Activated T-helper 1 cell treated with anti-CD3 and anti-CD28 coated beads, Interleukin-12 subunit alpha, Interleukin-12 subunit beta, Interleukin-2, Interleukin-4 antibody, amounts not matched to agents 30 ng/mL and 10 ng/mL and 1 ng/mL, durations not matched to agents 14 hours and 24 hours and 36 hours (primary cell): ENCODE results near the gene SEC14L5. TPM values are rescaled to one million over a fixed set of nuclear protein-coding genes. Genes with fewer than 3 reads are reported as not detected.
A peak's percentile ranks its signal among the peaks of the same experiment; 100 is the strongest.

Source experiments
- DNase-seq: peaks from one replicate; pipeline ENCODE4 v3.0.0; 2021; ENCODE audit warnings: low spot score
- H3K27ac Mint-ChIP-seq: one replicate; pipeline ENCODE4 v1.8.0; 2021; ENCODE audit warnings: mild to moderate bottlenecking, mixed read lengths
- H3K27me3 Mint-ChIP-seq: one replicate; pipeline ENCODE4 v1.8.0; 2022; ENCODE audit warnings: mild to moderate bottlenecking, moderate library complexity, mixed read lengths; ENCODE audit not compliant: insufficient read depth
- H3K36me3 Mint-ChIP-seq: one replicate; pipeline ENCODE4 v1.8.0; 2021; ENCODE audit warnings: low read depth, mixed read lengths
- H3K4me1 Mint-ChIP-seq: one replicate; pipeline ENCODE4 v1.8.0; 2021; ENCODE audit warnings: low read depth, mixed read lengths
- H3K4me3 Mint-ChIP-seq: one replicate; pipeline ENCODE4 v1.8.0; 2021; ENCODE audit warnings: mild to moderate bottlenecking, moderate library complexity, mixed read lengths
- H3K9me3 Mint-ChIP-seq: one replicate; pipeline ENCODE4 v1.8.0; 2021; ENCODE audit warnings: mixed read lengths
- intact Hi-C: fragments of 100-400 bp; cut with micrococcal nuclease; formaldehyde crosslinking; loops from one replicate; pipeline ENCODE4 v1.15.1; 2024
- total RNA-seq: library from RNA; stranded (reverse); gene quantifications from 2 replicates; pipeline ENCODE4 v1.2.3, GENCODE V29; 2022

The SEC14L5 gene
- total RNA-seq = not detected in 2 replicates

GRCh38 chr16:4957720-4958509 lies at the start of gene SEC14L5:
TSS of gene SEC14L5 (plus strand) at chr16:4958330. CDS start at chr16:4959324, 994 bp downstream.
- Mint-ChIP-seq H3K4me1 (peaks cover 22% of the 10 kb centered on the region), H3K4me3 (peak within 1 kb of the TSS; percentile 85), H3K27me3 (peaks cover 21% of the 10 kb centered on the region), H3K9me3 (no peaks in the 10 kb centered on the region), H3K36me3 (no peaks in the 10 kb centered on the region), H3K27ac (peak within 1 kb of the TSS; percentile 26)
- intact Hi-C loops = loop anchor here (1.0 to 10.0 kb wide), 8 partner anchors 75 to 453 kb away; partner anchors contain the start of genes ANKS3, DNAAF8, GLYR1 and NAGPA
- peak; percentile 90 for DNase-seq

- Mint-ChIP-seq H3K27ac (no peak overlapping the region), H3K4me3 (no peak overlapping the region)
These were observed 49.2 kb upstream of the SEC14L5 start for GRCh38 chr16:4908854-4909401.

GRCh38 chr16:4909825-4910224 lies 48.3 kb upstream of the SEC14L5 start:
- no peaks in the 10 kb centered on the region for H3K36me3 Mint-ChIP-seq
- H3K9me3 Mint-ChIP-seq = no peaks in the 10 kb centered on the region
- no peak overlapping the region for H3K4me3 Mint-ChIP-seq
- H3K27ac Mint-ChIP-seq = no peak overlapping the region
- intact Hi-C loops = no loop called here
- no peaks in the 10 kb centered on the region for H3K4me1 Mint-ChIP-seq
- DNase-seq = no peak
- peaks cover 16% of the 10 kb centered on the region for H3K27me3 Mint-ChIP-seq

More at GRCh38 chr16:4908854-4909401, 49.2 kb upstream of the SEC14L5 start:
- Mint-ChIP-seq H3K36me3 (no peaks in the 10 kb centered on the region), H3K27me3 (peaks cover 16% of the 10 kb centered on the region), H3K4me1 (no peaks in the 10 kb centered on the region), H3K9me3 (no peaks in the 10 kb centered on the region)
- intact Hi-C loops = no loop called here
- DNase-seq = no peak

GRCh38 chr16:4910828-4911227 lies 47.3 kb upstream of the SEC14L5 start:
- H3K4me3 Mint-ChIP-seq = no peak overlapping the region
- H3K4me1 Mint-ChIP-seq = no peaks in the 10 kb centered on the region
- intact Hi-C loops = no loop called here
- H3K27me3 Mint-ChIP-seq = peaks cover 10% of the 10 kb centered on the region
- H3K27ac Mint-ChIP-seq = no peak overlapping the region
- no peaks in the 10 kb centered on the region for H3K9me3 Mint-ChIP-seq
- DNase-seq = no peak
- no peaks in the 10 kb centered on the region for H3K36me3 Mint-ChIP-seq

- H3K9me3 Mint-ChIP-seq = no peaks in the 10 kb centered on the region
- H3K27ac Mint-ChIP-seq = no peak overlapping the region
- DNase-seq = no peak
- no peak overlapping the region for H3K4me3 Mint-ChIP-seq
- H3K27me3 Mint-ChIP-seq = peaks cover 4% of the 10 kb centered on the region
- no peaks in the 10 kb centered on the region for H3K36me3 Mint-ChIP-seq
- intact Hi-C loops = no loop called here
- no peaks in the 10 kb centered on the region for H3K4me1 Mint-ChIP-seq
These were observed 46.2 kb upstream of the SEC14L5 start for GRCh38 chr16:4911970-4912386.

GRCh38 chr16:4913130-4913773 lies 44.9 kb upstream of the SEC14L5 start:
- no peaks in the 10 kb centered on the region for H3K4me1 Mint-ChIP-seq
- no peak overlapping the region for H3K4me3 Mint-ChIP-seq
- H3K36me3 Mint-ChIP-seq = no peaks in the 10 kb centered on the region
- intact Hi-C loops = no loop called here
- no peaks in the 10 kb centered on the region for H3K9me3 Mint-ChIP-seq
- no peak overlapping the region for H3K27ac Mint-ChIP-seq
- DNase-seq = no peak
- peaks cover 4% of the 10 kb centered on the region for H3K27me3 Mint-ChIP-seq

GRCh38 chr16:4913774-4914525 lies 44.2 kb upstream of the SEC14L5 start:
- Mint-ChIP-seq H3K9me3 (no peaks in the 10 kb centered on the region), H3K4me1 (no peaks in the 10 kb centered on the region), H3K27ac (no peak overlapping the region), H3K27me3 (peaks cover 2% of the 10 kb centered on the region), H3K4me3 (no peak overlapping the region), H3K36me3 (no peaks in the 10 kb centered on the region)
- intact Hi-C loops = no loop called here
- no peak for DNase-seq

- no peaks in the 10 kb centered on the region for H3K36me3 Mint-ChIP-seq
- H3K4me3 Mint-ChIP-seq = no peak overlapping the region
- peaks cover 2% of the 10 kb centered on the region for H3K27me3 Mint-ChIP-seq
- H3K9me3 Mint-ChIP-seq = no peaks in the 10 kb centered on the region
- no peaks in the 10 kb centered on the region for H3K4me1 Mint-ChIP-seq
- DNase-seq = no peak
- intact Hi-C loops = no loop called here
- H3K27ac Mint-ChIP-seq = no peak overlapping the region
These were observed 43.5 kb upstream of the SEC14L5 start for GRCh38 chr16:4914528-4915225.

- Mint-ChIP-seq H3K9me3 (no peaks in the 10 kb centered on the region), H3K27ac (no peak overlapping the region), H3K4me1 (no peaks in the 10 kb centered on the region), H3K27me3 (no peaks in the 10 kb centered on the region), H3K4me3 (no peak overlapping the region), H3K36me3 (no peaks in the 10 kb centered on the region)
- intact Hi-C loops = no loop called here
- DNase-seq = no peak
These were observed 42.8 kb upstream of the SEC14L5 start for GRCh38 chr16:4915226-4915761.

- Mint-ChIP-seq H3K4me3 (no peak overlapping the region), H3K36me3 (no peaks in the 10 kb centered on the region), H3K27me3 (no peaks in the 10 kb centered on the region), H3K9me3 (no peaks in the 10 kb centered on the region), H3K27ac (no peak overlapping the region), H3K4me1 (no peaks in the 10 kb centered on the region)
- DNase-seq = no peak
- intact Hi-C loops = no loop called here
These were observed 41.0 kb upstream of the SEC14L5 start for GRCh38 chr16:4917117-4917516.

- Mint-ChIP-seq H3K36me3 (no peaks in the 10 kb centered on the region), H3K4me3 (no peak overlapping the region), H3K4me1 (no peaks in the 10 kb centered on the region), H3K27me3 (no peaks in the 10 kb centered on the region), H3K9me3 (no peaks in the 10 kb centered on the region), H3K27ac (no peak overlapping the region)
- intact Hi-C loops = no loop called here
- no peak for DNase-seq
These were observed 39.3 kb upstream of the SEC14L5 start for GRCh38 chr16:4918781-4919251.

- H3K27ac Mint-ChIP-seq = no peak overlapping the region
- DNase-seq = no peak
- intact Hi-C loops = no loop called here
- H3K9me3 Mint-ChIP-seq = no peaks in the 10 kb centered on the region
- H3K27me3 Mint-ChIP-seq = no peaks in the 10 kb centered on the region
- no peaks in the 10 kb centered on the region for H3K4me1 Mint-ChIP-seq
- no peaks in the 10 kb centered on the region for H3K36me3 Mint-ChIP-seq
- no peak overlapping the region for H3K4me3 Mint-ChIP-seq
These were observed 37.3 kb upstream of the SEC14L5 start for GRCh38 chr16:4920826-4921225.
